Erythroblast (primary cell): ENCODE data around the gene LOXHD1.

ENCODE experiments used
- DNase-seq, 2 experiments: peaks; one replicate each; lab custom pipeline; 2025; lab: John Stamatoyannopoulos, UW
- GATA1 ChIP-seq: IDR thresholded peaks from 2 replicates; pipeline ENCODE4 v1.6.1; 2011; ENCODE audit warnings: low read depth, mild to moderate bottlenecking, control low read depth, low read length, moderate library complexity
- POLR2A ChIP-seq: IDR thresholded peaks from 2 replicates; pipeline ENCODE4 v1.6.1; 2011; ENCODE audit warnings: mild to moderate bottlenecking, low read length

The LOXHD1 gene

GRCh38 chr18:46484971-46485370, 172.0 kb downstream of the LOXHD1 start:
- no peak for TF ChIP-seq POLR2A
- TF ChIP-seq GATA1 = no peak
- DNase-seq = no peak

- TF ChIP-seq POLR2A (no peak), GATA1 (no peak)
Measured at GRCh38 chr18:46482831-46483230, 174.2 kb downstream of the LOXHD1 start.

GRCh38 chr18:46481847-46482245, 175.2 kb downstream of the LOXHD1 start:
- no peak for DNase-seq

More at GRCh38 chr18:46482831-46483230, 174.2 kb downstream of the LOXHD1 start:
- DNase-seq = no peak

GRCh38 chr18:46481048-46481846, 175.8 kb downstream of the LOXHD1 start:
- no peak for TF ChIP-seq GATA1
- no peak for TF ChIP-seq POLR2A
- DNase-seq = peak; percentile 59 to 75

More at GRCh38 chr18:46481847-46482245, 175.2 kb downstream of the LOXHD1 start:
- TF ChIP-seq GATA1 = no peak
- no peak for TF ChIP-seq POLR2A

GRCh38 chr18:46480226-46480625, 176.8 kb downstream of the LOXHD1 start:
- no peak for TF ChIP-seq GATA1
- no peak for TF ChIP-seq POLR2A
- no peak for DNase-seq

GRCh38 chr18:46478796-46479195, 178.2 kb downstream of the LOXHD1 start:
- no peak for DNase-seq
- TF ChIP-seq GATA1 (no peak), POLR2A (no peak)

GRCh38 chr18:46477425-46478011, 179.5 kb downstream of the LOXHD1 start:
- DNase-seq = no peak
- no peak for TF ChIP-seq GATA1
- TF ChIP-seq POLR2A = no peak

- TF ChIP-seq POLR2A = no peak
- TF ChIP-seq GATA1 = no peak
- no peak for DNase-seq
Measured at GRCh38 chr18:46475390-46475752, 181.6 kb downstream of the LOXHD1 start.

- TF ChIP-seq POLR2A (no peak), GATA1 (no peak)
Measured at GRCh38 chr18:46474487-46475389, 182.3 kb downstream of the LOXHD1 start.

GRCh38 chr18:46471809-46472498, 185.1 kb downstream of the LOXHD1 start:
- TF ChIP-seq POLR2A (no peak), GATA1 (no peak)
- no peak for DNase-seq

More at GRCh38 chr18:46474487-46475389, 182.3 kb downstream of the LOXHD1 start:
- no peak for DNase-seq

- TF ChIP-seq POLR2A (no peak), GATA1 (no peak)
- no peak for DNase-seq
Measured at GRCh38 chr18:46470714-46471113, 186.3 kb downstream of the LOXHD1 start.

- no peak for DNase-seq
Measured at GRCh38 chr18:46469186-46469915, 187.7 kb downstream of the LOXHD1 start.

More at GRCh38 chr18:46469186-46469915, 187.7 kb downstream of the LOXHD1 start:
- TF ChIP-seq POLR2A = no peak
- no peak for TF ChIP-seq GATA1
